Hematopoietic multipotent progenitor cell (in vitro differentiated cells): ENCODE results near the gene MPHOSPH10. TPM values are rescaled to one million over a fixed set of nuclear protein-coding genes. Genes with fewer than 3 reads are reported as not detected.
"Not testable (repeated sequence)": the region's sequence is repeated elsewhere in the genome, so short reads cannot be mapped to it uniquely, and the experiment has no call there.

Experiments
- DNase-seq, 3 donors: peaks; one replicate each; pipeline ENCODE4 v3.0.0-alpha.2; 2011 to 2015; ENCODE audit warnings: low read depth in 2 of 3, low spot score in 2 of 3
- total RNA-seq: library from RNA; depleted of rRNA; stranded (reverse); fragments of >200 nt; gene quantifications from one replicate; pipeline ENCODE4 v1.2.3, GENCODE V29; 2012

Gene MPHOSPH10
- total RNA-seq, 1 donor: 3.5 TPM

DNA sequence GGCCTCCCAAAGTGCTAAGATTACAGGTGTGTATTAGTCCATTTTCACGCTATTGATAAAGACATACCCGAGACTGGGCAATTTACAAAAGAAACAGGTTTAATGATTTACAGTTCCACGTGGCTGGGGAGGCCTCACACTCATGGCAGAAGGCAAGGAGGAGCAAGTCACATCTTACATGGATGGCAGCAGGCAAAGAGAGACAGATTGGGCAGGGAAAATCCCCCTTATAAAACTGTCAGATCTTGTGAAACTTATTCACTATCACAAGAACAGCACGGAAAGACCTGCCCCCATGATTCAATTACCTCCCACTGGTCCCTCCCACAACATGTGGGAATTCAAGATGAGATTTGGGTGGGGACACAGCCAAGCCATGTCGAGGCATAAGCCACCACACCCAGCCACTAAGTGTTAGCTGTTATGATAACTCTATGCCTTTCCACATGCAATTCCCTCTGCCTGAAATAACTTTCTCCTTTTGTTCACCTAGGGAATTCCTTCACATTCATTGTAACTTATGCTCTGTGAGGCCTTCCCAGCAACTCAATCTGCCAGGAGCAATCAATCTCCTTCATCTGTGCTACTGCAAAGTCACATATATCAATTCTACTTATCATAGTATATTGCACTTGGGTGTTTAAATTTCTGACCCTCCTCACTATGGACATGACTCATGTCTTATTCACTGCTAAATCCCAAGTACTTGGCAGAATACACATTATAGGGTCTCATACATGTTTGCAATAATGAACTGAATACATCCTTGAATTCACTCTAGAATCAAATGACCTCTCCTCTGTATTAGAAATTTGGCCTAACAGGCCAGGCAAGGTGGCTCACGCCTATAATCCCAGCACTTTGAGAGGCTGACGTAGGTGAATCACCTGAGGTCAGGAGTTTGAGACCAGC lies 7.8 kb upstream of the MPHOSPH10 start:
- no peak for DNase-seq

DNA sequence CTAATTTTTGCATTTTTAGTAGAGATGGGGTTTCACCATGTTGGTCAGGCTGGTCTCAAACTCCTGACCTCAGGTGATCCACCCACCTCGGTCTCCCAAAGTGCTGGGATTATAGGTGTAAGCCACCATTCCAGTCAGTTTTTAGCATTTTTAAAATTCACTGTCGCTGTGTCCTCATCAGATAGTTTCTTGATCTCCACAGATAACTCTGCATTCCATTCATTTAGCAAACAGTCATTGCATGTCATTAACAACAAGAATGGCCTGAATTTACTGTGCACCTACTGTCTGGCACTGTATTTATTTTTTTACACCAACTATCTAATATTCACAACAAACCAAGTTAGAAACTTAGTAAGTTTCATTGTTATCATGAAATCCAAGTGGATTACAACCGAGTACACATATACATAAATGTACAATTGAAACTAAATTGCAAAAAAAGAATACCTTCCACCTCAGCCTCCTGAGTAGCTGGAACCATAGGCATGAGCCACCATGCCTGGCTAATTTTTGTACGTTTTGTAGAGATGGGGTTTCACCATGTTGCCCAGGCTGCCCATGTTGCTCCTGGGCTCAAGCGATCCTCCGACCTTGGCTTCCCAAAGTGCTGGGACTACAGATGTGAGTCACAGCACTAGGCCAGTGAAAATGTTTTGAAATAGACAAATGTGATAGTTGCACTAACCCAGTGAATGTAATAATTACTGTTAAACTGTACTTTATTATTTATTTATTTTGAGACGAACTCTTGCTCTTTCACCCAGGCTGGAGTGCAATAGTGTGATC lies 4.7 kb upstream of the MPHOSPH10 start:
- DNase-seq: no peak

- no peak for DNase-seq
Measured at GRCh38 chr2:71126957-71127356, 3.5 kb upstream of the MPHOSPH10 start.

GRCh38 chr2:71129114-71129901 lies 1.1 kb upstream of the MPHOSPH10 start:
- no peak for DNase-seq

GRCh38 chr2:71129902-71130151 lies 607 bp upstream of the MPHOSPH10 start:
- DNase-seq: no peak

GRCh38 chr2:71130905-71131244 lies 441 bp downstream of the MPHOSPH10 start:
- DNase-seq: peak in 1 of 3 donors; percentile 37

- not testable (repeated sequence) for DNase-seq
Measured at GRCh38 chr2:71131387-71132166, 1.1 kb downstream of the MPHOSPH10 start.

GRCh38 chr2:71133603-71134002 lies 3.2 kb downstream of the MPHOSPH10 start:
- DNase-seq: no peak

GRCh38 chr2:71136174-71136573 lies 5.7 kb downstream of the MPHOSPH10 start:
- no peak for DNase-seq

- no peak for DNase-seq
Measured at GRCh38 chr2:71143782-71144181, 13.3 kb downstream of the MPHOSPH10 start.

DNA sequence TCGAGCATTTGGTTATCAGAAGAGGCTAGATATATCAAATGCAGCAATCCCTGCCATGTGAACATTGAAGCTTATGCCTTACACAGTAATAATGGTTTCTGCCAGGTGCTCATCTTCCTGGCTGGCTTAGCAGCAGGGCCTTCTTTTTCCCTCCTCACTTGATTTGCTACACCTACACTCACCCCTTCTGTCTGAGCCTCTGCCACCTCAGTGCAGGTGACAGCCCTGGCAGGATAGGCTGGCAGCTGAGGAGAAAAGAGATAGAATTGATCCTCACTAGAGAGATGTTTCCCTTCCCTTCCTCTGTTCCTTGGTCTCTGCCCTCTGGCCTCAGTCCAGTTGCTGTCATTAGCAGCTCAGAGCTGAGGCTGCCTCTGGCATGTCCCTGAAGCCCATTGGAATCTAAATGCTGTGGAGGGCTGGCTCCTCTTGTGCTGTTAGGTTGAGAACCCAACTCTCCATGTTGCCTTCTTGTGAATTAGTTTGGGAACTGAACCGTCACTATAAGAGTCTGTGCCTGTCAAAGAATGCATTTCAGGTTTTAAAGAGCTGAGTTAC lies 18.2 kb downstream of the MPHOSPH10 start:
- no peak for DNase-seq

GRCh38 chr2:71150082-71150816 lies 19.8 kb downstream of the MPHOSPH10 start:
- no peak for DNase-seq

- DNase-seq: no peak
Measured at GRCh38 chr2:71151620-71152019, 21.2 kb downstream of the MPHOSPH10 start.

GRCh38 chr2:71153585-71154224 lies 23.3 kb downstream of the MPHOSPH10 start:
- DNase-seq: no peak

- DNase-seq: no peak
Measured at GRCh38 chr2:71154279-71154678, 23.8 kb downstream of the MPHOSPH10 start.

DNA sequence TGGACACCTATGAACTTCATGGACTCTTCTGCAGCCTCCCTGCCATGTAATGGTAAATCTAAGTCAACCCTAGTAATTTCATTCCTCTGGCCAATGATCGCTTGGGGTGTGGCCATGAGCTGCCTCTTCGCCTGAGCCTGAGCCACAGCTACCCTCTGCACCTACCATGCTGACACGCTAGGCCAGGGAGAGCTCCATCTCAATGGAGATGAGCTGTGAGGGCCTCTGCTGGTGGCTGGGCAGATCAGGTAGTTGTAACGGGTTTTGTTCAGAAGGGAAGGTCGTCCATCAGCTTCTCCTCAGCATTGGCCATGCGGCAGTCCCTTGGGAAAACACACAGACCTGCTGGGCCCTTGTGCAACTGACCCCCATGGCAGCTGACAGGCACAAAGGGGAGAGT lies 24.4 kb downstream of the MPHOSPH10 start:
- peak in 2 of 3 donors; percentile 21 to 31 for DNase-seq

- DNase-seq: no peak
Measured at GRCh38 chr2:71155846-71156245, 25.4 kb downstream of the MPHOSPH10 start.

- DNase-seq: no peak
Measured at GRCh38 chr2:71156573-71156972, 26.1 kb downstream of the MPHOSPH10 start.
